HG02973 (cell line): ENCODE results near the gene FAM162A.

Experiments
- ATAC-seq: cut with Tn5 transposase; IDR thresholded peaks from one replicate; pipeline ENCODE4 v1.9.1; 2021; ENCODE audit warnings: moderate library complexity; ENCODE audit not compliant: unreplicated experiment

FAM162A gene

GRCh38 chr3:122382888-122383666 is 905 bp upstream of the FAM162A start, which contains the start of gene MIX23:
TSS of gene MIX23 (minus strand) at chr3:122383231. CDS start at chr3:122383224, 7 bp downstream.
- peak; percentile 36 for ATAC-seq

GRCh38 chr3:122387709-122388108 is 3.7 kb downstream of the FAM162A start:
- ATAC-seq, result no peak

- ATAC-seq, result no peak
These were observed 5.2 kb downstream of the FAM162A start for GRCh38 chr3:122389197-122389596.

GRCh38 chr3:122389892-122390291 is 5.9 kb downstream of the FAM162A start:
- no peak for ATAC-seq

GRCh38 chr3:122390665-122391064 is 6.7 kb downstream of the FAM162A start:
- ATAC-seq, result no peak

- no peak for ATAC-seq
These were observed 7.9 kb downstream of the FAM162A start for GRCh38 chr3:122391681-122392446.

GRCh38 chr3:122392868-122393844 is 9.2 kb downstream of the FAM162A start:
- ATAC-seq, result no peak

GRCh38 chr3:122394173-122394572 is 10.2 kb downstream of the FAM162A start:
- no peak for ATAC-seq

GRCh38 chr3:122395582-122395981 is 11.6 kb downstream of the FAM162A start:
- ATAC-seq, result no peak

- no peak for ATAC-seq
These were observed 12.5 kb downstream of the FAM162A start for GRCh38 chr3:122396511-122396910.

GRCh38 chr3:122397201-122397600 is 13.2 kb downstream of the FAM162A start:
- ATAC-seq, result no peak

GRCh38 chr3:122398920-122399319 is 14.9 kb downstream of the FAM162A start:
- ATAC-seq, result no peak

GRCh38 chr3:122403489-122403888 is 19.5 kb downstream of the FAM162A start:
- ATAC-seq, result no peak

- ATAC-seq, result no peak
These were observed 21.0 kb downstream of the FAM162A start for GRCh38 chr3:122405015-122405414.

- no peak for ATAC-seq
These were observed 22.2 kb downstream of the FAM162A start for GRCh38 chr3:122406198-122406597.

GRCh38 chr3:122407946-122408345 is 24.0 kb downstream of the FAM162A start:
- ATAC-seq, result no peak

- no peak for ATAC-seq
These were observed 25.5 kb downstream of the FAM162A start for GRCh38 chr3:122409446-122409845.

- ATAC-seq, result no peak
These were observed 26.1 kb downstream of the FAM162A start for GRCh38 chr3:122410111-122410510.

- ATAC-seq, result no peak
These were observed 26.7 kb downstream of the FAM162A start for GRCh38 chr3:122410639-122411038.

GRCh38 chr3:122414391-122414790 is 30.4 kb downstream of the FAM162A start:
- no peak for ATAC-seq
